Hepatocyte (in vitro differentiated cells): ENCODE data around the gene EIF4A2. TPM values are rescaled to one million over a fixed set of nuclear protein-coding genes. Genes with fewer than 3 reads are reported as not detected.

Experiments used
- DNase-seq: peaks from one replicate; pipeline ENCODE4 v3.0.0-alpha.2; 2016; ENCODE audit warnings: low spot score
- H2AFZ ChIP-seq: fragments of 200-600 bp; sonication (generic); 2 replicates; pipeline ENCODE4 v1.6.0; 2016; ENCODE audit warnings: antibody characterized with exemption, mild to moderate bottlenecking
- H3K27ac ChIP-seq: fragments of 200-600 bp; sonication (generic); 2 replicates; pipeline ENCODE4 v1.5.1; 2016; ENCODE audit warnings: mild to moderate bottlenecking
- H3K27me3 ChIP-seq: fragments of 200-600 bp; sonication (generic); 2 replicates; pipeline ENCODE4 v1.6.1; 2016
- H3K36me3 ChIP-seq: fragments of 200-600 bp; sonication (generic); replicated peaks from 2 replicates; pipeline ENCODE4 v1.5.1; 2016; ENCODE audit warnings: low read depth; ENCODE audit not compliant: insufficient read depth
- H3K4me1 ChIP-seq: fragments of 200-600 bp; sonication (generic); 2 replicates; pipeline ENCODE4 v1.5.1; 2016; ENCODE audit warnings: mild to moderate bottlenecking, moderate library complexity; ENCODE audit not compliant: insufficient read depth
- H3K4me2 ChIP-seq: fragments of 200-600 bp; sonication (generic); 2 replicates; pipeline ENCODE4 v1.6.0; 2016
- H3K4me3 ChIP-seq: fragments of 200-600 bp; sonication (generic); 2 replicates; pipeline ENCODE4 v1.5.1; 2016; ENCODE audit warnings: mild to moderate bottlenecking
- H3K79me2 ChIP-seq: fragments of 200-600 bp; sonication (generic); 2 replicates; pipeline ENCODE4 v1.6.0; 2017; ENCODE audit warnings: mild to moderate bottlenecking
- H3K9me2 ChIP-seq: fragments of 200-600 bp; sonication (generic); replicated peaks from 2 replicates; pipeline ENCODE4 v1.6.0; 2017; ENCODE audit warnings: mild to moderate bottlenecking; ENCODE audit not compliant: insufficient read depth
- H3K9me3 ChIP-seq: fragments of 200-600 bp; sonication (generic); 2 replicates; pipeline ENCODE4 v1.5.1; 2016; ENCODE audit warnings: low read depth, mild to moderate bottlenecking
- H4K20me1 ChIP-seq: fragments of 200-600 bp; sonication (generic); 2 replicates; pipeline ENCODE4 v1.6.0; 2016; ENCODE audit warnings: mild to moderate bottlenecking; ENCODE audit not compliant: insufficient read depth, poor library complexity, severe bottlenecking
- EZH2 ChIP-seq: fragments of 200-600 bp; sonication (generic); IDR thresholded peaks from 2 replicates; pipeline ENCODE4 v1.6.1; 2016; ENCODE audit warnings: antibody characterized with exemption, mild to moderate bottlenecking, borderline replicate concordance
- EZH2phosphoT487 ChIP-seq: fragments of 200-600 bp; sonication (generic); IDR thresholded peaks from one replicate; pipeline ENCODE4 v1.6.1; 2018; ENCODE audit warnings: antibody characterized with exemption, mild to moderate bottlenecking, low read depth, moderate library complexity; ENCODE audit not compliant: unreplicated experiment, severe bottlenecking
- WGBS: methylation state at CpG from one replicate; pipeline ENCODE4 v1.1.6; 2016; ENCODE audit warnings: low lambda C conversion rate; ENCODE audit errors: missing lambda C conversion rate; 5-methylcytosine and 5-hydroxymethylcytosine counted together
- polyA plus RNA-seq: library from polyadenylated mRNA; unstranded; fragments of >200 nt; fragmentation: Nextera tagmentation; extraction: Ambion mirVana; gene quantifications from 2 replicates; pipeline ENCODE4 v1.2.1, GENCODE V29; 2016
- total RNA-seq: library from RNA; depleted of rRNA; stranded (reverse); fragments of >200 nt; gene quantifications from 2 replicates; pipeline ENCODE4 v1.2.3, GENCODE V29; 2014
- TF ChIP-seq, protein P1 (sequence below): fragments of 200-600 bp; sonication (generic); IDR thresholded peaks from 2 replicates; pipeline ENCODE4 v1.5.1; 2016; ENCODE audit warnings: antibody characterized with exemption, mild to moderate bottlenecking; ENCODE audit not compliant: poor library complexity

EIF4A2 gene
- total and polyA plus RNA-seq, 2 experiments from 2014 or later, result 155 to 558 TPM

DNA sequence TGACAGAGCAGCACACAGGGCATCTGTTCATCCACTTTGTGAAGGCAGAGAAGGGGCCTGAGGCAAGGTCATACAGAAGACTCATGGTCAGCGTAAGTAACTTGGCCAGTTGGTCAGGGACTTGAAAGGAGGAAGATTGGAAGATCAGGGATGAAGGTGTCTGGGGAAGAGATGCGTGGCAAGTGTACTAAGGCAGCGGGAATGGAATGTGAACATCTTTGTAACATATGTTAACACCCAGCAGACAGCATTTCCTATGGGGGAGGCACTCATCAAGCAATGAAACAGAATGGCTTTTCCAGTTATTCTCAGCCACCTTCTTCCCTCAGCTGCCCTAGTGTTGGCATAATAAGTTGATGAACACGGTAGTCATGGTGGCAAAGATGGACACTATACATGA is 30.7 kb downstream of the EIF4A2 start:
- H3K79me2 ChIP-seq, result no peaks in the 10 kb centered on the region
- TF ChIP-seq, protein P1, sequence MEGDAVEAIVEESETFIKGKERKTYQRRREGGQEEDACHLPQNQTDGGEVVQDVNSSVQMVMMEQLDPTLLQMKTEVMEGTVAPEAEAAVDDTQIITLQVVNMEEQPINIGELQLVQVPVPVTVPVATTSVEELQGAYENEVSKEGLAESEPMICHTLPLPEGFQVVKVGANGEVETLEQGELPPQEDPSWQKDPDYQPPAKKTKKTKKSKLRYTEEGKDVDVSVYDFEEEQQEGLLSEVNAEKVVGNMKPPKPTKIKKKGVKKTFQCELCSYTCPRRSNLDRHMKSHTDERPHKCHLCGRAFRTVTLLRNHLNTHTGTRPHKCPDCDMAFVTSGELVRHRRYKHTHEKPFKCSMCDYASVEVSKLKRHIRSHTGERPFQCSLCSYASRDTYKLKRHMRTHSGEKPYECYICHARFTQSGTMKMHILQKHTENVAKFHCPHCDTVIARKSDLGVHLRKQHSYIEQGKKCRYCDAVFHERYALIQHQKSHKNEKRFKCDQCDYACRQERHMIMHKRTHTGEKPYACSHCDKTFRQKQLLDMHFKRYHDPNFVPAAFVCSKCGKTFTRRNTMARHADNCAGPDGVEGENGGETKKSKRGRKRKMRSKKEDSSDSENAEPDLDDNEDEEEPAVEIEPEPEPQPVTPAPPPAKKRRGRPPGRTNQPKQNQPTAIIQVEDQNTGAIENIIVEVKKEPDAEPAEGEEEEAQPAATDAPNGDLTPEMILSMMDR, result no peak
- TF ChIP-seq EZH2phosphoT487, result no peak
- H3K9me2 ChIP-seq, result no peaks in the 10 kb centered on the region
- no peak overlapping the region for H3K27ac ChIP-seq
- no peaks in the 10 kb centered on the region for H3K9me3 ChIP-seq
- no peak for DNase-seq
- no peak overlapping the region for H3K4me2 ChIP-seq
- H3K4me3 ChIP-seq, result no peak overlapping the region
- no peaks in the 10 kb centered on the region for H3K27me3 ChIP-seq
- 79% methylated on average over 4 of the region's 4 CpGs for WGBS
- no peaks in the 10 kb centered on the region for H4K20me1 ChIP-seq
- no peaks in the 10 kb centered on the region for H3K4me1 ChIP-seq
- no peak overlapping the region for H2AFZ ChIP-seq
- no peaks in the 10 kb centered on the region for H3K36me3 ChIP-seq

DNA sequence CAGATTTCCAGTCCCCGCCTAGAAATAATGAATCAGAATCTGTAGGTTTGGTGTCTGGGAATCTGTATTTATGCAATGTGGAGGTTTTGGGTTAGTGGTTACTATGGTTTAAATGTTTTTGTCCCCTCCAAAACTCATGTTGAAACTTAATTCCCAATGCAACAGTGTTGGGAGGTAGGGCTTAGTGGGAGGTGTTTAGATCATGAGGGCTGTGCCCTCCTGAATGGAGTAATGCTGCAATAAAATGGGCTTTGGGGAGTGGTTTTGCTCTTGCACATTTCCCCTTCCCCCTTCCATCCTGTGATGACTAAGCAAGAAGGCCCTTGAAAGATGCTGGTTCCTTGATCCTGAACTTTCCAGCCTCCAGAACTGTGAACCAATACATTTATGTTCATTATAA is 32.1 kb downstream of the EIF4A2 start:
- TF ChIP-seq EZH2phosphoT487, result no peak
- Histone ChIP-seq H3K27ac (no peak overlapping the region), H3K27me3 (no peaks in the 10 kb centered on the region), H3K4me3 (no peak overlapping the region), H2AFZ (no peak overlapping the region), H3K4me2 (no peak overlapping the region), H3K79me2 (no peaks in the 10 kb centered on the region), H3K36me3 (no peaks in the 10 kb centered on the region), H3K9me2 (no peaks in the 10 kb centered on the region), H3K4me1 (no peaks in the 10 kb centered on the region), H3K9me3 (no peaks in the 10 kb centered on the region), H4K20me1 (no peaks in the 10 kb centered on the region)
- WGBS, result 89% methylated on average over 1 of the region's 1 CpG
- no peak for DNase-seq

DNA sequence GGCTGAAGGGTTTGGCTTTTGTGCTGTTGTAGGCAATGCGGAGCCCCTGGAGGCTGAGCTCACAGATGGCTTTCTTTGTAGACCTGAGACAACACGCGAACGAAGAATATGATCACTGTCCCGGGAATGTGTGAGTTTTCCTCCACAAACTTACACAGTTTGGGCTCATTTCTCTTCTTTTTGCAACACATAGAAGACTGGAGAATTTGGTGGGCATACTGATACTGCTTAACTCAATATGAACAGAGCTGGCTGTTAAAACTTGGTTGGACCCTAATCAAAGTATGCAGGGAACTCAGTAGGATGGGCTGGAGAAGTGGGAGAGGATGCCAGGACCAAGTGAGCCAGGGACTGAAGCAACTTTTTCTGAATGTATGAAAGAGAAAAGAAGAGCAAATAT is 35.1 kb downstream of the EIF4A2 start:
- TF ChIP-seq, protein P1, result no peak
- no peak for TF ChIP-seq EZH2
- no peak for TF ChIP-seq EZH2phosphoT487
- no peak overlapping the region for H2AFZ ChIP-seq
- no peak overlapping the region for H3K4me2 ChIP-seq

DNA sequence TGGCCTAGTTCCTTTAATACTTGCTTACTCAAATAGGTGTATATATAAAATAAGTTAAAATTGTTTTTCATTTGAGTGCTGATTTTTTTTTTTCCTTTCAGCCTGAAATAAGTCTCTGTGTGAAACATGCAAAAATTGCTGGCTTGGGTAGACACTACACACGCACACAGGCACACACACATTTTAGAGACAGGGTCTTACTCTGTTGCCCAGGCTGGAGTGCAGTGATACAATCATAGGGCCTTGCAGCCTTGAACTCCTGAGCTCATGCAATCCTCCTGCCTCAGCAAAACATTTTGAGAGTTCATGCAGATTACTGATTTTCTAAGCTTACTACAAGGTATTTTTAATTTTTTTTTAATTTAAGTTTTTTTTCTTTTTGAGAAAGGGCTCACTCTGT is 35.6 kb downstream of the EIF4A2 start:
- Histone ChIP-seq H3K4me3 (no peak overlapping the region), H3K4me2 (no peak overlapping the region), H4K20me1 (no peaks in the 10 kb centered on the region), H3K4me1 (no peaks in the 10 kb centered on the region), H3K27ac (no peak overlapping the region), H3K36me3 (no peaks in the 10 kb centered on the region), H3K9me2 (no peaks in the 10 kb centered on the region), H3K79me2 (no peaks in the 10 kb centered on the region), H2AFZ (no peak overlapping the region), H3K9me3 (no peaks in the 10 kb centered on the region), H3K27me3 (peaks cover 2% of the 10 kb centered on the region)
- DNase-seq, result no peak
- TF ChIP-seq, protein P1, result no peak
- TF ChIP-seq EZH2 (no peak), EZH2phosphoT487 (no peak)
- 88% methylated on average over 1 of the region's 1 CpG for WGBS

More for the DNA sequence above, 35.1 kb downstream of the EIF4A2 start:
- no peaks in the 10 kb centered on the region for H3K36me3 ChIP-seq
- no peaks in the 10 kb centered on the region for H3K79me2 ChIP-seq
- DNase-seq, result no peak
- 93% methylated on average over 5 of the region's 5 CpGs for WGBS
- no peaks in the 10 kb centered on the region for H3K9me3 ChIP-seq
- H3K27me3 ChIP-seq, result no peaks in the 10 kb centered on the region
- H3K4me3 ChIP-seq, result no peak overlapping the region
- H3K4me1 ChIP-seq, result no peaks in the 10 kb centered on the region
- no peaks in the 10 kb centered on the region for H4K20me1 ChIP-seq
- no peak overlapping the region for H3K27ac ChIP-seq
- H3K9me2 ChIP-seq, result no peaks in the 10 kb centered on the region
